A673 (cell line): ENCODE measurements around the gene RNF213. TPM values are rescaled to one million over a fixed set of nuclear protein-coding genes. Genes with fewer than 3 reads are reported as not detected.

Source experiments
- BruUV-seq: library from RNA; stranded (reverse); fragments of 400-500 nt; replicated peaks from 2 replicates; lab custom pipeline; 2021; lab: Mats Ljungman, UMichigan
- CTCF ChIA-PET: fragments of 300-600 bp; sonication (Branson Sonifier 250); formaldehyde crosslinking; loops from one replicate; lab custom pipeline; 2022; ENCODE audit warnings: antibody characterized with exemption; lab: Charles Lee
- POLR2A ChIA-PET: fragments of 300-600 bp; sonication (Branson Sonifier 250); formaldehyde crosslinking; loops from one replicate; lab custom pipeline; 2022; ENCODE audit warnings: antibody characterized with exemption; ENCODE audit not compliant: low non-redundant PET; lab: Charles Lee
- DNase-seq: peaks from one replicate; pipeline ENCODE4 v3.0.0-alpha.2; 2015; ENCODE audit warnings: low spot score
- H3K27ac ChIP-seq: fragments of 200-600 bp; sonication (generic); 2 replicates; pipeline ENCODE4 v1.5.1; 2016; ENCODE audit warnings: mixed run types, low read depth, mild to moderate bottlenecking, mixed read lengths, antibody characterized with exemption, low read length; ENCODE audit not compliant: poor library complexity, severe bottlenecking
- H3K27me3 ChIP-seq: fragments of 200-600 bp; sonication (generic); replicated peaks from 2 replicates; pipeline ENCODE4 v1.6.1; 2017; ENCODE audit warnings: mixed run types, low read depth, mild to moderate bottlenecking, mixed read lengths, antibody characterized with exemption, low read length; ENCODE audit not compliant: insufficient read depth, poor library complexity
- H3K36me3 ChIP-seq: fragments of 200-600 bp; sonication (generic); 2 replicates; pipeline ENCODE4 v1.6.1; 2016; ENCODE audit warnings: mixed run types, mild to moderate bottlenecking, mixed read lengths, antibody characterized with exemption, low read length; ENCODE audit not compliant: insufficient read depth, poor library complexity, severe bottlenecking
- H3K4me1 ChIP-seq: fragments of 200-600 bp; sonication (generic); 2 replicates; pipeline ENCODE4 v1.6.1; 2017; ENCODE audit warnings: mixed run types, mild to moderate bottlenecking, mixed read lengths, antibody characterized with exemption, low read length; ENCODE audit not compliant: insufficient read depth, poor library complexity, severe bottlenecking
- H3K4me3 ChIP-seq: fragments of 200-600 bp; sonication (generic); 2 replicates; pipeline ENCODE4 v1.5.1; 2016; ENCODE audit warnings: low read depth, mixed run types, mild to moderate bottlenecking, mixed read lengths, low read length; ENCODE audit not compliant: poor library complexity, severe bottlenecking
- H3K9me3 ChIP-seq: fragments of 200-600 bp; sonication (generic); 2 replicates; pipeline ENCODE4 v1.6.1; 2016; ENCODE audit warnings: mixed run types, low read depth, mild to moderate bottlenecking, mixed read lengths, antibody characterized with exemption, low read length; ENCODE audit not compliant: poor library complexity, severe bottlenecking
- EZH2 ChIP-seq: fragments of 200-600 bp; sonication (generic); IDR thresholded peaks from 2 replicates; pipeline ENCODE4 v1.6.1; 2017; ENCODE audit warnings: borderline replicate concordance, low read depth, mild to moderate bottlenecking, mixed read lengths, antibody characterized with exemption, low read length; ENCODE audit not compliant: poor library complexity, severe bottlenecking
- intact Hi-C: fragments of 100-400 bp; cut with micrococcal nuclease; formaldehyde crosslinking; loops from one replicate; pipeline ENCODE4 v1.10.0; 2022; ENCODE audit not compliant: unreplicated experiment
- total RNA-seq: library from RNA; stranded (reverse); gene quantifications from 2 replicates; pipeline ENCODE4 v1.2.3, GENCODE V29; 2021
- TF ChIP-seq, protein P1 (sequence below): fragments of 300-800, 200-600 bp; sonication (generic); conservative IDR thresholded peaks from 2 replicates; pipeline ENCODE4 v1.5.1; 2017; ENCODE audit warnings: low read depth, mild to moderate bottlenecking, antibody characterized with exemption, low read length, moderate library complexity, mixed read lengths

Gene RNF213
- total RNA-seq, 1 experiment from 2014 or later, result 78.0 TPM

GRCh38 chr17:80339118-80339517 lies 78.5 kb downstream of the RNF213 start:
- H3K4me3 ChIP-seq, result no peak overlapping the region
- H3K36me3 ChIP-seq, result peaks cover 47% of the 10 kb centered on the region
- no peaks in the 10 kb centered on the region for H3K9me3 ChIP-seq
- no peaks in the 10 kb centered on the region for H3K4me1 ChIP-seq
- CTCF ChIA-PET, result no interaction called here
- BruUV-seq, result no TSS peak
- no peaks in the 10 kb centered on the region for H3K27me3 ChIP-seq
- intact Hi-C loops, result no loop called here
- H3K27ac ChIP-seq, result no peak overlapping the region
- TF ChIP-seq, protein P1, sequence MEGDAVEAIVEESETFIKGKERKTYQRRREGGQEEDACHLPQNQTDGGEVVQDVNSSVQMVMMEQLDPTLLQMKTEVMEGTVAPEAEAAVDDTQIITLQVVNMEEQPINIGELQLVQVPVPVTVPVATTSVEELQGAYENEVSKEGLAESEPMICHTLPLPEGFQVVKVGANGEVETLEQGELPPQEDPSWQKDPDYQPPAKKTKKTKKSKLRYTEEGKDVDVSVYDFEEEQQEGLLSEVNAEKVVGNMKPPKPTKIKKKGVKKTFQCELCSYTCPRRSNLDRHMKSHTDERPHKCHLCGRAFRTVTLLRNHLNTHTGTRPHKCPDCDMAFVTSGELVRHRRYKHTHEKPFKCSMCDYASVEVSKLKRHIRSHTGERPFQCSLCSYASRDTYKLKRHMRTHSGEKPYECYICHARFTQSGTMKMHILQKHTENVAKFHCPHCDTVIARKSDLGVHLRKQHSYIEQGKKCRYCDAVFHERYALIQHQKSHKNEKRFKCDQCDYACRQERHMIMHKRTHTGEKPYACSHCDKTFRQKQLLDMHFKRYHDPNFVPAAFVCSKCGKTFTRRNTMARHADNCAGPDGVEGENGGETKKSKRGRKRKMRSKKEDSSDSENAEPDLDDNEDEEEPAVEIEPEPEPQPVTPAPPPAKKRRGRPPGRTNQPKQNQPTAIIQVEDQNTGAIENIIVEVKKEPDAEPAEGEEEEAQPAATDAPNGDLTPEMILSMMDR, result no peak
- TF ChIP-seq EZH2, result no peak
- POLR2A ChIA-PET, result no interaction called here
- no peak for DNase-seq

DNA sequence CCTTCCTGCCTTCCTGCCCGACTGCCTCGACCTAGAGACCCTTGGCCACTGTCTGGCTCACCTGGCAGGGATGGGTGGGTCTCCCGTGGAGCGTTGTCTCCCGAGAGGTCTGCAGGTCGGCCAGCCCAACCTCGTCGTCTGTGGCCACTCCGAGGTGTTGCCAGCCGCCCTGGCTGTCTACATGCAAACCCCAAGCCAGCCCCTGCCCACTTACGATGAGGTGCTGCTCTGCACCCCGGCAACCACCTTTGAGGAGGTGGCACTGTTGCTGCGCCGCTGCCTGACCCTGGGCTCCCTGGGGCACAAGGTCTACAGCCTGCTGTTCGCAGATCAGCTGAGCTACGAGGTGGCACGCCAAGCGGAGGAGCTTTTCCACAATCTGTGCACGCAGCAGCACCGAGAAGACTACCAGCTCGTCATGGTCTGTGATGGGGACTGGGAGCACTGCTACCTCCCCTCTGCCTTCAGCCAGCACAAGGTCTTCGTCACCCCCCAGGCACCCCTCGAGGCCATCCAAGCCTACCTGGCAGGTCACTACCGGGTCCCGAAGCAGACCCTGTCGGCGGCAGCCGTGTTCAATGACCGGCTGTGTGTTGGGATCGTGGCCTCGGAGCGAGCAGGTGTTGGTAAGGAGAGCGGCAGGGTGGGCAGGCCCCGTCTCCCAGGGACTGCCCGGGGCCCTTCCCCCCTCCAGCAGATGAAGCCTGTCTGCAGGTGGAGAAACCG lies 79.2 kb downstream of the RNF213 start:
- ChIA-PET POLR2A (interaction anchor here (0.5 kb wide), 1 partner anchor 73 kb away, joined by 4 read pairs; no protein-coding TSS in a partner anchor), CTCF (no interaction called here)
- H3K4me1 ChIP-seq, result no peaks in the 10 kb centered on the region
- no peak for TF ChIP-seq EZH2
- TF ChIP-seq, protein P1, result no peak
- intact Hi-C loops, result no loop called here
- no peaks in the 10 kb centered on the region for H3K9me3 ChIP-seq
- H3K27me3 ChIP-seq, result no peaks in the 10 kb centered on the region
- no TSS peak for BruUV-seq
- no peak overlapping the region for H3K4me3 ChIP-seq
- H3K27ac ChIP-seq, result no peak overlapping the region
- H3K36me3 ChIP-seq, result peaks cover 54% of the 10 kb centered on the region
- DNase-seq, result no peak

DNA sequence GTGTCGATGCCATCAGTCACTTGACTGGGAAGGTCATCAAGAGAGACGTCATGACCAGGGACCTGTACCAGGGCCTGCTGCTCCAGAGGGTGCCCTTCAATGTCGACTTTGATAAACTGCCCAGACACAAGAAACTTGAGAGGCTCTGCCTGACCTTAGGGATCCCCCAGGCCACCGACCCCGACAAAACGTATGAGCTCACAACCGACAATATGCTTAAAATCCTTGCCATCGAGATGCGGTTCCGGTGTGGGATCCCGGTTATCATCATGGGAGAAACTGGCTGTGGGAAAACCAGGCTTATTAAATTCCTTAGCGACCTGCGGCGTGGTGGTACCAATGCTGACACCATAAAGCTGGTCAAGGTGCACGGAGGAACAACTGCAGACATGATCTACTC lies 84.7 kb downstream of the RNF213 start:
- TF ChIP-seq EZH2, result no peak
- TF ChIP-seq, protein P1, result no peak
- H3K4me1 ChIP-seq, result no peaks in the 10 kb centered on the region
- no peak overlapping the region for H3K27ac ChIP-seq
- peaks cover 60% of the 10 kb centered on the region for H3K36me3 ChIP-seq
- no peaks in the 10 kb centered on the region for H3K27me3 ChIP-seq
- H3K4me3 ChIP-seq, result no peak overlapping the region
- no peak for DNase-seq
- CTCF ChIA-PET, result no interaction called here
- intact Hi-C loops, result no loop called here
- no TSS peak for BruUV-seq
- H3K9me3 ChIP-seq, result no peaks in the 10 kb centered on the region
- POLR2A ChIA-PET, result interaction anchor here (0.6 kb wide), 1 partner anchor 37 kb away, joined by 9 read pairs; no protein-coding TSS in a partner anchor
